ENCODE results near the gene ICE2. TPM values are rescaled to one million over a fixed set of nuclear protein-coding genes. Genes with fewer than 3 reads are reported as not detected.
A peak's percentile ranks its signal among the peaks of the same experiment; 100 is the strongest.

The ICE2 gene
- total RNA-seq, 1 donor, result 26.4 TPM

- no peak overlapping the region for H3K4me3 ChIP-seq (ENCODE audit: insufficient read depth, low read length)
- no peaks in the 10 kb centered on the region for H3K79me2 ChIP-seq (ENCODE audit: insufficient read depth, low read length)
- H3K27me3 ChIP-seq (ENCODE audit: insufficient read depth, low read length), result no peaks in the 10 kb centered on the region
- H3K27ac ChIP-seq (ENCODE audit: low read depth, low read length), result no peak overlapping the region
- H3K4me1 ChIP-seq (ENCODE audit: insufficient read depth, low read length), result no peaks in the 10 kb centered on the region
- no peak for TF ChIP-seq CTCF (IDR thresholded peaks at IDR 0.05; ENCODE audit: extremely low read depth, low read depth, low read length)
- H3K36me3 ChIP-seq (ENCODE audit: insufficient read depth, low read length), result peaks cover 25% of the 10 kb centered on the region
- no peak for DNase-seq (ENCODE audit: insufficient read length, low spot score, missing footprints)
- no peak overlapping the region for H3K4me2 ChIP-seq (ENCODE audit: insufficient read depth, low read length)
- H4K20me1 ChIP-seq (ENCODE audit: insufficient read depth, low read length), result no peaks in the 10 kb centered on the region
- no peak overlapping the region for H2AFZ ChIP-seq (ENCODE audit: low read length)
- H3K9me3 ChIP-seq (ENCODE audit: low read depth, low read length), result no peaks in the 10 kb centered on the region
These were observed 24.1 kb downstream of the ICE2 start for GRCh38 chr15:60454824-60455223.

- Histone ChIP-seq H3K4me3 (ENCODE audit: insufficient read depth, low read length) (no peak overlapping the region), H3K79me2 (ENCODE audit: insufficient read depth, low read length) (peaks cover 1% of the 10 kb centered on the region), H3K9me3 (ENCODE audit: low read depth, low read length) (no peaks in the 10 kb centered on the region), H3K27ac (ENCODE audit: low read depth, low read length) (no peak overlapping the region), H3K4me1 (ENCODE audit: insufficient read depth, low read length) (no peaks in the 10 kb centered on the region), H3K27me3 (ENCODE audit: insufficient read depth, low read length) (no peaks in the 10 kb centered on the region), H3K36me3 (ENCODE audit: insufficient read depth, low read length) (peaks cover 28% of the 10 kb centered on the region), H3K4me2 (ENCODE audit: insufficient read depth, low read length) (no peak overlapping the region), H4K20me1 (ENCODE audit: insufficient read depth, low read length) (no peaks in the 10 kb centered on the region), H2AFZ (ENCODE audit: low read length) (no peak overlapping the region)
- no peak for DNase-seq (ENCODE audit: insufficient read length, low spot score, missing footprints)
- no peak for TF ChIP-seq CTCF (IDR thresholded peaks at IDR 0.05; ENCODE audit: extremely low read depth, low read depth, low read length)
These were observed 30.1 kb downstream of the ICE2 start for GRCh38 chr15:60448668-60449360.

GRCh38 chr15:60444289-60444912 lies 34.5 kb downstream of the ICE2 start:
- no peak for DNase-seq (ENCODE audit: insufficient read length, low spot score, missing footprints)
- no peaks in the 10 kb centered on the region for H3K9me3 ChIP-seq (ENCODE audit: low read depth, low read length)
- no peak overlapping the region for H3K4me3 ChIP-seq (ENCODE audit: insufficient read depth, low read length)
- H2AFZ ChIP-seq (ENCODE audit: low read length), result no peak overlapping the region
- peaks cover 9% of the 10 kb centered on the region for H3K4me1 ChIP-seq (ENCODE audit: insufficient read depth, low read length)
- no peak overlapping the region for H3K27ac ChIP-seq (ENCODE audit: low read depth, low read length)
- no peaks in the 10 kb centered on the region for H3K27me3 ChIP-seq (ENCODE audit: insufficient read depth, low read length)
- peaks cover 7% of the 10 kb centered on the region for H3K36me3 ChIP-seq (ENCODE audit: insufficient read depth, low read length)
- H3K4me2 ChIP-seq (ENCODE audit: insufficient read depth, low read length), result no peak overlapping the region
- H4K20me1 ChIP-seq (ENCODE audit: insufficient read depth, low read length), result no peaks in the 10 kb centered on the region
- peak; percentile 71 for TF ChIP-seq CTCF (IDR thresholded peaks at IDR 0.05; ENCODE audit: extremely low read depth, low read depth, low read length)
- H3K79me2 ChIP-seq (ENCODE audit: insufficient read depth, low read length), result peaks cover 13% of the 10 kb centered on the region

GRCh38 chr15:60442763-60443162 lies 36.2 kb downstream of the ICE2 start:
- no peak for TF ChIP-seq CTCF (IDR thresholded peaks at IDR 0.05; ENCODE audit: extremely low read depth, low read depth, low read length)
- no peak for DNase-seq (ENCODE audit: insufficient read length, low spot score, missing footprints)
- Histone ChIP-seq H2AFZ (ENCODE audit: low read length) (no peak overlapping the region), H3K79me2 (ENCODE audit: insufficient read depth, low read length) (peaks cover 13% of the 10 kb centered on the region), H3K27ac (ENCODE audit: low read depth, low read length) (no peak overlapping the region), H3K36me3 (ENCODE audit: insufficient read depth, low read length) (peaks cover under 1% of the 10 kb centered on the region), H3K4me1 (ENCODE audit: insufficient read depth, low read length) (peaks cover 9% of the 10 kb centered on the region), H4K20me1 (ENCODE audit: insufficient read depth, low read length) (no peaks in the 10 kb centered on the region), H3K4me3 (ENCODE audit: insufficient read depth, low read length) (no peak overlapping the region), H3K4me2 (ENCODE audit: insufficient read depth, low read length) (peak overlapping the region; percentile 21), H3K27me3 (ENCODE audit: insufficient read depth, low read length) (no peaks in the 10 kb centered on the region), H3K9me3 (ENCODE audit: low read depth, low read length) (no peaks in the 10 kb centered on the region)

All from osteoblast (primary cell).